ENCODE data around the gene LDLRAP1. TPM values are rescaled to one million over a fixed set of nuclear protein-coding genes. Genes with fewer than 3 reads are reported as not detected.

LDLRAP1 gene
- total RNA-seq, 3 donors from 2014 or later, result 7.6 to 11.4 (median 9.2) TPM

DNA sequence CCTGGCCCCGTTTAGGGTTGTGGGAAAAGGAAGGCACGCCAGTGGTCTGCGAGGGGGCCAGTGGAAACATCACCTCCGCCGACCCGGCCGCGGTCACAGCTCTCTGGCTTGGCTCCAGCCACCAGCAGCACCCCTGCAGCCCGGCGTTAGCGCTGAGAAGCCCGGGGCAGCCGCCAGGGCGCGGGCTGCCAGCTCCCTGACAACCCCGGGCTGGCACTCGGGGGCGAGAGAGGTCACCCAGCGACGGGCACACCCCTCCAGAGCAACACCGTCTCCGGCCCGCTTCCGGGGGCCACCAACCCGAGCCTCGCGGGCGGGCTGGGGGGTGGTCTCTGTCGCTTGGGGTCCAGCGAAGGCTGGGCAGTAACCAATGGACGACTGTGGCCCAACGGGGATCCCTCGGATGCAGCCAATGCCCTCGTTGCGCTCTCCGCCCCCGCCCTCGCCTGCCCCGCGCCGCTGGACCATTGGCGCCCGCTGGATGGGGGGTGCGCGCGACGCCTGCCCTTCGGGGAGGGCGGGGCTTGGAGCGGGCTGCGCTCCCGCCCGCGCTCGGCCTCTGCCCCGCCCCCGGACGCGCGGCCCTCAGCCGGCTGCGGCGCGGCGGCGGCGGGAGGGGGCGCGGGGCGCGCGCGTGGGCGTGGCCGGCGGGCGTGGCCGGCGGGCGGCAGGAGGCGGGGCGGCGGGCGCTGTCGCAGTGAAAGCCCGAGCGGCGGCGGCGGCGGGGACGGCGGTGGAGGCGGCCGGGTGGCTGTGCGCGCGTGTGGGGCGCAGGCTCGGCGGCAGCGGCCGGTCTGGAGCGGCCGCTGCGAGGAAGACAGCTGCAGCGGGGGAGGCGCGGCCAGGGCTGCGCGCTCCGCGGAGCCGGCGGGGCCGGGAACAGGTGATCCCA is 72.9 kb downstream of the LDLRAP1 start, which contains the start of gene MAN1C1:
Gene MAN1C1, plus strand, starts transcription at position 697 of the 892 bp plus-strand sequence. CDS start 1,007 bp downstream, outside the sequence.
- Mint-ChIP-seq H3K4me1 (ENCODE audit: low read depth) (peaks cover 57% of the 10 kb centered on the region), H3K9me3 (no peaks in the 10 kb centered on the region), H3K36me3 (ENCODE audit: insufficient read depth) (no peaks in the 10 kb centered on the region), H3K4me3 (peak within 1 kb of the TSS; percentile 67), H3K27me3 (ENCODE audit: low read depth) (peaks cover 2% of the 10 kb centered on the region)
- peak; percentile 60 to 67 for ATAC-seq
- DNase-seq, result peak; percentile 79

DNA sequence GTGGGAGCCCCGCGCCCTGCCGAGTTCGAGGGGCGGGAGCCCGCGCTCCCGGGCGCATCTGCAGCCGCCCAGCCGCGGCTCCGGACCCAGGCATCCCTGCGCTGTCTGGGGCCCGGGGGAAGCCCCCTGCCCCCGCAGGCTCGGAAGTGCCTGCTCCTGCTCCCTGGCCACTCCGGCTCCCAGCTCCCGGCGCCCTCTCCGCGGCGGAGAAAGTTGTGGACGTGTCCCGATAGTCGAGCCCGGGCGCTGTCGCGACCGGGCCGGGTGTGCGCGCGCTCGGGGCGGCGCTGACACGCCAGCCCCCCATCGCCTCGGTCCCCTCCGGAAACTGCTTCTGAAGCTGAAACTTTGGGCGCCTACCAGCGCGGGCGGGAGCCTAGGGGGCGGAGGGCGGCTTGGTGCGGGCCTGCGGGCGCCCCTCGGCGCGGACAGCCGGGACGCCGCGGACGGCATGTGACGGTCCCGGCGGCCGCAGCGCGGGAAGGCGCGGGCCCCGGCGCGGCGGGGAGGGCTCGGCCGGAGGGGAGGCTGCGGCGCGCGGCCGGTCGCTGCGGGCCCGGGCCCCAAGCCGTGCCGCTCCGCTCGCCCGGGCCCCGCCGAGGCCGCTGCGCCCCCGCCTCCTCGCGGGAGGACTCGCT is 73.7 kb downstream of the LDLRAP1 start:
- Mint-ChIP-seq H3K9me3 (no peaks in the 10 kb centered on the region), H3K4me3 (peak overlapping the region; percentile 65), H3K36me3 (ENCODE audit: insufficient read depth) (no peaks in the 10 kb centered on the region), H3K27me3 (ENCODE audit: low read depth) (peaks cover 2% of the 10 kb centered on the region), H3K4me1 (ENCODE audit: low read depth) (peaks cover 61% of the 10 kb centered on the region)
- ATAC-seq, result peak; percentile 8 to 19
- DNase-seq, result peak; percentile 23

DNA sequence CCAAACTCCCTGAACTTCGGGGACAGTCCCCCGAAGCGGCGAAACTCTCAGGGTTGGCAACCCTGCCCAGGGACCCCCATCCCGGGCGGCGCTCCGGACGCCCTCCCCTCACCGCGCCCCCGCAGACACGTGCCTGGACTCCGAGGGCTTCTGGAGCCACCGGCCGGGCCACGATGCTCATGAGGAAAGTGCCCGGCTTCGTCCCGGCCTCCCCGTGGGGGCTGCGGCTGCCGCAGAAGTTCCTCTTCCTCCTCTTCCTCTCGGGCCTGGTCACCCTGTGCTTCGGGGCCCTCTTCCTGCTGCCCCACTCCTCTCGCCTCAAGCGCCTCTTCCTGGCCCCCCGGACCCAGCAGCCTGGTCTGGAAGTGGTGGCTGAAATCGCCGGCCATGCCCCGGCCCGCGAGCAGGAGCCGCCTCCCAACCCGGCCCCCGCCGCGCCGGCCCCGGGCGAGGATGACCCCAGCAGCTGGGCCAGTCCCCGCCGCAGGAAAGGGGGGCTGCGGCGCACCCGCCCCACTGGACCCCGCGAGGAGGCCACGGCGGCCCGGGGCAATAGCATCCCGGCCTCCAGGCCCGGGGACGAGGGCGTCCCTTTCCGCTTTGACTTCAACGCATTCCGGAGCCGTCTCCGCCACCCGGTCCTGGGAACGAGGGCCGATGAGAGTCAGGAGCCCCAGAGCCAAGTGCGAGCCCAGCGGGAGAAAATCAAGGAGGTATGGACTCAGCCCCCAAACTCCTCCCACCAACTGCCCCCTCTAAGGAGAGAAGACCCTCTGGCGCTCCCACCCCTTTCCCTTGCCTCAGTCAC is 74.4 kb downstream of the LDLRAP1 start:
- peak overlapping the region; percentile 86 for H3K4me3 Mint-ChIP-seq
- ATAC-seq, result no peak
- peaks cover 67% of the 10 kb centered on the region for H3K4me1 Mint-ChIP-seq (ENCODE audit: low read depth)
- H3K9me3 Mint-ChIP-seq, result no peaks in the 10 kb centered on the region
- H3K27me3 Mint-ChIP-seq (ENCODE audit: low read depth), result peaks cover 2% of the 10 kb centered on the region
- H3K36me3 Mint-ChIP-seq (ENCODE audit: insufficient read depth), result no peaks in the 10 kb centered on the region
- no peak for DNase-seq

DNA sequence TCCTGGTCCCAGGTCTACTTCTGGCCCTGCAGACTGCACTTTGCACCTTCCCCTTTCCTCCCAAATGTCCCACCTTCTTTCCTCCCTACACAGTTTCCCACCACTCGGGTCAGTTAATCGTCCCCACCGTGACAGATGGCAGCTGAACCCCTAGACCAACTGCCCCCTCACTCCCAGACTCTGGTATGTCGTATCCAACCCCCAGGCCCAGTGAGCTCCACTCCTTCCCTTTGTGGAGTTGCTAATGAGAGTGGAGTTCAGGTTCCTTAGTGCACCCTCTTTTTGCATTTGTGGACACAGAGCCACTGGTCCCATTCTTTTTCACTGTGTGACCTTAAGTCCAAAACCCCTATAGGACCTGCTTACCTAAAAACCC is 75.0 kb downstream of the LDLRAP1 start:
- ATAC-seq (no peak), DNase-seq (no peak)
- no peaks in the 10 kb centered on the region for H3K36me3 Mint-ChIP-seq (ENCODE audit: insufficient read depth)
- H3K4me1 Mint-ChIP-seq (ENCODE audit: low read depth), result peaks cover 73% of the 10 kb centered on the region
- H3K27me3 Mint-ChIP-seq (ENCODE audit: low read depth), result peaks cover 2% of the 10 kb centered on the region
- no peaks in the 10 kb centered on the region for H3K9me3 Mint-ChIP-seq
- H3K4me3 Mint-ChIP-seq, result peak overlapping the region; percentile 86

Other genes with a start within 250 kb of the LDLRAP1 start
- 10 to 100 TPM; 82.5 to 92.9 (median 90.5) TPM for gene TMEM50A, start 205.3 kb upstream of the LDLRAP1 start, total RNA-seq
- gene RHCE, start 122.8 kb upstream of the LDLRAP1 start, total RNA-seq, result under 1 TPM in 2 of 3 donors, not detected in 1; 0.15 to 0.26 TPM
- gene MACO1, start 112.7 kb upstream of the LDLRAP1 start, total RNA-seq, result 10 to 100 TPM; 14.4 to 17.9 (median 16.4) TPM
- 1 to 10 TPM; 2.7 to 5.7 (median 3.1) TPM for gene MAN1C1, start 73.2 kb downstream of the LDLRAP1 start, total RNA-seq

Data from activated T-cell treated with anti-CD3 and anti-CD28 coated beads, Interleukin-2, amount 50 U/mL, for 4 hours (primary cell).